NCI-H146 treated with DMSO at 0.1 percent for 48 hours (cell line): ENCODE results near the gene GALNT8.
"Not testable (repeated sequence)": the region's sequence is repeated elsewhere in the genome, so short reads cannot be mapped to it uniquely, and the experiment has no call there.

Experiments used
- DNase-seq: peaks from one replicate; lab custom pipeline; 2025; ENCODE audit not compliant: unreplicated experiment; lab: John Stamatoyannopoulos, UW

Gene GALNT8

GRCh38 chr12:4719821-4720636 lies at the start of gene GALNT8:
Gene GALNT8 (plus strand): TSS chr12:4720400. CDS start chr12:4720678, 278 bp downstream.
- DNase-seq, result no peak

- no peak for DNase-seq
These were observed 40.5 kb upstream of the GALNT8 start for GRCh38 chr12:4679711-4680110.

GRCh38 chr12:4681732-4682131 lies 38.5 kb upstream of the GALNT8 start:
- DNase-seq, result no peak

- DNase-seq, result no peak
These were observed 34.9 kb upstream of the GALNT8 start for GRCh38 chr12:4685317-4685716.

GRCh38 chr12:4690760-4691159 lies 29.4 kb upstream of the GALNT8 start:
- DNase-seq, result no peak

GRCh38 chr12:4700621-4701026 lies 19.6 kb upstream of the GALNT8 start:
- DNase-seq, result no peak

GRCh38 chr12:4701395-4702190 lies 18.6 kb upstream of the GALNT8 start:
- no peak for DNase-seq

- no peak for DNase-seq
These were observed 16.5 kb upstream of the GALNT8 start for GRCh38 chr12:4703676-4704075.

GRCh38 chr12:4705824-4706223 lies 14.4 kb upstream of the GALNT8 start:
- DNase-seq, result no peak

GRCh38 chr12:4707306-4707705 lies 12.9 kb upstream of the GALNT8 start:
- DNase-seq, result no peak

GRCh38 chr12:4710113-4710512 lies 10.1 kb upstream of the GALNT8 start:
- no peak for DNase-seq

GRCh38 chr12:4714879-4715278 lies 5.3 kb upstream of the GALNT8 start:
- no peak for DNase-seq

- DNase-seq, result no peak
These were observed 2.4 kb upstream of the GALNT8 start for GRCh38 chr12:4717806-4718205.

GRCh38 chr12:4720637-4720995 lies 416 bp downstream of the GALNT8 start:
- no peak for DNase-seq

GRCh38 chr12:4721587-4721986 lies 1.4 kb downstream of the GALNT8 start:
- DNase-seq, result not testable (repeated sequence)

- DNase-seq, result no peak
These were observed 3.0 kb downstream of the GALNT8 start for GRCh38 chr12:4723226-4723625.

GRCh38 chr12:4725057-4725456 lies 4.9 kb downstream of the GALNT8 start:
- no peak for DNase-seq

GRCh38 chr12:4734625-4735340 lies 14.6 kb downstream of the GALNT8 start:
- DNase-seq, result no peak

- no peak for DNase-seq
These were observed 15.9 kb downstream of the GALNT8 start for GRCh38 chr12:4736091-4736490.

GRCh38 chr12:4738541-4738940 lies 18.3 kb downstream of the GALNT8 start:
- DNase-seq, result no peak

GRCh38 chr12:4742416-4742970 lies 22.3 kb downstream of the GALNT8 start:
- no peak for DNase-seq
